ENCODE results near the gene SLC25A5. TPM values are rescaled to one million over a fixed set of nuclear protein-coding genes. Genes with fewer than 3 reads are reported as not detected.
"Not testable (repeated sequence)": the region's sequence is repeated elsewhere in the genome, so short reads cannot be mapped to it uniquely, and the experiment has no call there.

SLC25A5 gene
- total and polyA plus RNA-seq, 7 donors = 29.1 to 304 (median 66.3) TPM

GRCh38 chrX:119502727-119503483, 34.7 kb downstream of the SLC25A5 start:
- 52 to 58% (median 57%) methylated on average over 11 of the region's 11 CpGs for WGBS, 3 donors
- Histone ChIP-seq H3K4me3 (no peak overlapping the region), H3K27me3 (ENCODE audit: insufficient read depth in 3 of 3, low read length in 2 of 3) (no peaks in the 10 kb centered on the region), H3K27ac (no peak overlapping the region), H3K9me3 (no peaks in the 10 kb centered on the region), H3K4me1 (no peaks in the 10 kb centered on the region), H3K36me3 (ENCODE audit: insufficient read depth in 1 of 2, low read depth in 1 of 2) (no peaks in the 10 kb centered on the region)
- TF ChIP-seq CTCF (IDR thresholded peaks at IDR 0.05) = no peak
- ATAC-seq (no peak), DNase-seq (no peak)
- intact Hi-C loops (cut with DNase I) = no loop called here

GRCh38 chrX:119503484-119503861, 35.2 kb downstream of the SLC25A5 start:
- intact Hi-C loops (cut with DNase I) = no loop called here
- no peak overlapping the region for H3K4me3 ChIP-seq
- H3K36me3 ChIP-seq (ENCODE audit: insufficient read depth in 1 of 2, low read depth in 1 of 2) = no peaks in the 10 kb centered on the region
- TF ChIP-seq CTCF (IDR thresholded peaks at IDR 0.05) = no peak
- ATAC-seq = peak in 1 of 4 donors; percentile 56
- H3K27ac ChIP-seq = no peak overlapping the region
- no peaks in the 10 kb centered on the region for H3K27me3 ChIP-seq (ENCODE audit: insufficient read depth in 3 of 3, low read length in 2 of 3)
- 43 to 67% (median 60%) methylated on average over 1 to 2 of the region's 2 CpGs for WGBS, 3 donors
- H3K4me1 ChIP-seq = no peaks in the 10 kb centered on the region
- H3K9me3 ChIP-seq = no peaks in the 10 kb centered on the region
- peak in 1 of 2 donors; percentile 34 for DNase-seq

GRCh38 chrX:119505145-119505544, 36.9 kb downstream of the SLC25A5 start:
- H3K27me3 ChIP-seq (ENCODE audit: insufficient read depth in 3 of 3, low read length in 2 of 3); DNase-seq; H3K36me3 ChIP-seq (ENCODE audit: insufficient read depth in 1 of 2, low read depth in 1 of 2); H3K4me1 ChIP-seq; ATAC-seq; intact Hi-C loops (cut with DNase I); H3K27ac ChIP-seq; H3K9me3 ChIP-seq; H3K4me3 ChIP-seq: not testable (repeated sequence)
- WGBS, 3 donors = 88 to 96% (median 91%) methylated on average over 10 of the region's 10 CpGs

GRCh38 chrX:119505945-119506344, 37.7 kb downstream of the SLC25A5 start:
- no peak for ATAC-seq
- Histone ChIP-seq H3K9me3 (no peaks in the 10 kb centered on the region), H3K36me3 (ENCODE audit: insufficient read depth in 1 of 2, low read depth in 1 of 2) (no peaks in the 10 kb centered on the region), H3K4me3 (no peak overlapping the region), H3K27ac (no peak overlapping the region), H3K27me3 (ENCODE audit: insufficient read depth in 3 of 3, low read length in 2 of 3) (no peaks in the 10 kb centered on the region), H3K4me1 (no peaks in the 10 kb centered on the region)
- 67 to 89% (median 87%) methylated on average over 4 of the region's 4 CpGs for WGBS, 3 donors
- TF ChIP-seq CTCF (IDR thresholded peaks at IDR 0.05) = no peak
- intact Hi-C loops (cut with DNase I) = no loop called here
- no peak for DNase-seq

- TF ChIP-seq CTCF (IDR thresholded peaks at IDR 0.05) = no peak
- intact Hi-C loops (cut with DNase I) = no loop called here
Measured at GRCh38 chrX:119507206-119507605, 39.0 kb downstream of the SLC25A5 start.

More at GRCh38 chrX:119507206-119507605, 39.0 kb downstream of the SLC25A5 start:
- DNase-seq = no peak
- ATAC-seq = no peak
- Histone ChIP-seq H3K4me3 (no peak overlapping the region), H3K27ac (no peak overlapping the region), H3K36me3 (ENCODE audit: insufficient read depth in 1 of 2, low read depth in 1 of 2) (no peaks in the 10 kb centered on the region), H3K27me3 (ENCODE audit: insufficient read depth in 3 of 3, low read length in 2 of 3) (no peaks in the 10 kb centered on the region), H3K4me1 (no peaks in the 10 kb centered on the region), H3K9me3 (no peaks in the 10 kb centered on the region)
- 68 to 72% (median 72%) methylated on average over 6 of the region's 6 CpGs for WGBS, 3 donors

Data from psoas muscle (tissue), 8 donors.